HepG2 (cell line): Measurements from ENCODE around the gene RHBDL3. TPM values are rescaled to one million over a fixed set of nuclear protein-coding genes. Genes with fewer than 3 reads are reported as not detected.
A peak's percentile ranks its signal among the peaks of the same experiment; 100 is the strongest.

Source experiments
- ATAC-seq: fragments of 200-7000 bp; cut with Tn5 transposase; 3 replicates; pipeline ENCODE4 v1.9.1; 2020; ENCODE audit warnings: mild to moderate bottlenecking, moderate library complexity
- BruUV-seq: library from RNA; stranded (reverse); fragments of 400-500 nt; replicated peaks from 2 replicates; lab custom pipeline; 2021; lab: Mats Ljungman, UMichigan
- CTCF ChIA-PET: fragments of 300-600 bp; formaldehyde crosslinking; extraction: SDS; loops from one replicate; lab custom pipeline; 2021; ENCODE audit warnings: low total read pairs, inconsistent platforms, low intra/inter-chr PET ratio; lab: Yijun Ruan, JAX
- POLR2A ChIA-PET: fragments of 350-600 bp; sonication (Branson Sonifier 250); formaldehyde crosslinking; loops from one replicate; lab custom pipeline; 2020; ENCODE audit warnings: antibody characterized with exemption, inconsistent platforms; lab: Yijun Ruan, JAX
- DNase-seq: peaks from one replicate; pipeline ENCODE4 v3.0.0-alpha.2; 2015; ENCODE audit warnings: low spot score
- FAIRE-seq: peaks from 3 replicates; lab custom pipeline; 2011; peaks lifted over from hg19 to GRCh38; lab: Jason Lieb, UNC
- H2AFZ ChIP-seq: one replicate; pipeline ENCODE4 v1.6.1; 2011; ENCODE audit warnings: low read length, inconsistent platforms
- H3K27ac ChIP-seq: fragments of 300-600 bp; 3 replicates; pipeline ENCODE4 v1.8.0; 2011; ENCODE audit warnings: mixed run types, mild to moderate bottlenecking, mixed read lengths, low read length, inconsistent platforms; ENCODE audit not compliant: insufficient read depth; ENCODE audit errors: extremely low read length
- H3K27me3 ChIP-seq, 2 experiments: fragments of 200-600 bp in 1 of 2; 2 replicates in 1 of 2; 3 replicates in 1 of 2; pipeline versions ENCODE4 v1.6.0 to v1.8.0; 2011; ENCODE audit warnings: low read length in 2 of 2, mild to moderate bottlenecking in 2 of 2, moderate library complexity in 2 of 2, inconsistent platforms in 1 of 2; ENCODE audit not compliant: insufficient read depth in 2 of 2, control insufficient read depth in 1 of 2
- H3K36me3 ChIP-seq, 2 experiments: fragments of 200-600 bp in 1 of 2; replicated peaks in 1 of 2; 2 replicates in 1 of 2; 3 replicates in 1 of 2; pipeline versions ENCODE4 v1.5.1 to v1.8.0; 2011; ENCODE audit warnings: low read length in 2 of 2, inconsistent platforms in 1 of 2; ENCODE audit not compliant: insufficient read depth in 2 of 2, control insufficient read depth in 1 of 2
- H3K4me1 ChIP-seq: 2 replicates; pipeline ENCODE4 v1.5.1; 2012; ENCODE audit warnings: low read length, inconsistent platforms; ENCODE audit not compliant: insufficient read depth
- H3K4me2 ChIP-seq: 2 replicates; pipeline ENCODE4 v1.6.0; 2011; ENCODE audit warnings: low read depth, low read length, inconsistent platforms
- H3K4me3 ChIP-seq, 3 experiments: fragments of 200-600 bp in 1 of 3; sonication (generic), shearing (Covaris generic) in 1 of 3; replicated peaks in 1 of 3; 2 replicates each; pipeline ENCODE4 v1.5.1; 2011 to 2016; ENCODE audit warnings: low read length in 3 of 3, inconsistent platforms in 2 of 3, low read depth in 2 of 3, mild to moderate bottlenecking in 2 of 3, control low read depth in 1 of 3, mixed read lengths in 1 of 3; ENCODE audit not compliant: insufficient read depth in 1 of 3
- H3K79me2 ChIP-seq: one replicate; pipeline ENCODE4 v1.6.1; 2011; ENCODE audit warnings: low read length, inconsistent platforms; ENCODE audit not compliant: insufficient read depth
- H3K9ac ChIP-seq: 2 replicates; pipeline ENCODE4 v1.6.0; 2011; ENCODE audit warnings: mild to moderate bottlenecking, low read depth, low read length, inconsistent platforms; ENCODE audit not compliant: insufficient read depth
- H3K9me3 ChIP-seq: 2 replicates; pipeline ENCODE4 v1.5.1; 2012; ENCODE audit warnings: mild to moderate bottlenecking, low read length
- H4K20me1 ChIP-seq: 2 replicates; pipeline ENCODE4 v1.6.0; 2011; ENCODE audit warnings: inconsistent platforms, mild to moderate bottlenecking, low read length, moderate library complexity; ENCODE audit not compliant: insufficient read depth
- HNRNPH1 ChIP-seq: fragments of 200-400 bp; formaldehyde crosslinking; optimal IDR thresholded peaks from 2 replicates; pipeline ENCODE3; 2017; ENCODE audit warnings: mild to moderate bottlenecking, low read depth, low read length
- HNRNPL ChIP-seq: fragments of 200-400 bp; formaldehyde crosslinking; IDR thresholded peaks from 2 replicates; pipeline ENCODE4 v1.6.1; 2017; ENCODE audit warnings: mild to moderate bottlenecking, low read depth, low read length
- KDM1A ChIP-seq: IDR thresholded peaks from 2 replicates; pipeline ENCODE4 v1.6.1; 2016; ENCODE audit warnings: missing compliant biosample characterization
- KDM5B ChIP-seq: sonication (generic); formaldehyde crosslinking; IDR thresholded peaks from 2 replicates; pipeline ENCODE4 v1.4.0; 2020; ENCODE audit warnings: missing genetic modification reagents, mild to moderate bottlenecking, borderline replicate concordance
- NFKB2 ChIP-seq: sonication (generic); formaldehyde crosslinking; IDR thresholded peaks from 2 replicates; pipeline ENCODE4 v1.4.0; 2020; ENCODE audit warnings: missing genetic modification reagents, borderline replicate concordance
- ZNF432 ChIP-seq: sonication (generic); formaldehyde crosslinking; IDR thresholded peaks from 2 replicates; pipeline ENCODE4 v1.5.0; 2020; ENCODE audit warnings: missing genetic modification reagents, mild to moderate bottlenecking, borderline replicate concordance
- ZNF768 ChIP-seq: sonication (generic); formaldehyde crosslinking; IDR thresholded peaks from 2 replicates; pipeline ENCODE4 v1.4.0; 2020; ENCODE audit warnings: missing genetic modification reagents
- WGBS: methylation state at CpG from one replicate; pipeline ENCODE4 v1.1.6; 2017; ENCODE audit warnings: low lambda C conversion rate; 5-methylcytosine and 5-hydroxymethylcytosine counted together
- in situ Hi-C: cut with HindIII; loops from 2 replicates; pipeline ENCODE4 v1.10.0; 2017; ENCODE audit warnings: low pct_unique_long_range_greater_than_20kb; ENCODE audit not compliant: extremely low pct_ligation_motif_present
- intact Hi-C: fragments of 100-400 bp; cut with micrococcal nuclease; formaldehyde crosslinking; loops from one replicate; pipeline ENCODE4 v1.10.0; 2022; ENCODE audit not compliant: unreplicated experiment
- polyA plus RNA-seq, 8 experiments: library from polyadenylated mRNA; depleted of rRNA in 3 of 8; stranded (reverse) in 7 of 8; unstranded in 1 of 8; fragments of >200 nt; fragmentation: Illumina TruSeq in 4 of 8; extraction: Trizol in 4 of 8; gene quantifications; 2 replicates each; pipeline versions ENCODE4 v1.2.1 to v1.2.3, GENCODE V29; 2011 to 2016; ENCODE audit warnings: low read depth in 4 of 8, missing spikeins in 1 of 8, mixed read lengths in 1 of 8; ENCODE audit not compliant: insufficient read depth in 1 of 8
- total RNA-seq, 5 experiments: library from RNA; depleted of rRNA; stranded (reverse); fragments of >200 nt; fragmentation: Illumina TruSeq; extraction: Trizol; gene quantifications; 2 replicates each; pipeline ENCODE4 v1.2.3, GENCODE V29; 2016; ENCODE audit warnings: low read depth in 1 of 5
- TF ChIP-seq, protein P1 (sequence below): sonication (generic); formaldehyde crosslinking; IDR thresholded peaks from 2 replicates; pipeline ENCODE4 v1.4.0; 2020; ENCODE audit warnings: mild to moderate bottlenecking, missing genetic modification reagents

The RHBDL3 gene
- total and polyA plus RNA-seq, 2 of the 13 experiments (the other 11 are each of a cell fraction or from before 2014, with no cell fraction given): 0.09 TPM; not detected in 1

- Histone ChIP-seq H3K27ac (no peak overlapping the region), H2AFZ (no peak overlapping the region), H4K20me1 (no peaks in the 10 kb centered on the region), H3K4me3 (peak overlapping the region in 1 of 3 experiments; percentile 39; a peak in 1 of 6 replicates), H3K4me2 (peak overlapping the region; percentile 61; the same call in 1 of the 2 replicates), H3K9ac (no peak overlapping the region), H3K9me3 (no peaks in the 10 kb centered on the region), H3K36me3 (no peaks in the 10 kb centered on the region), H3K27me3 (peaks cover 0 to under 1% of the 10 kb centered on the region in 2 experiments; a peak in 2 of 5 replicates), H3K79me2 (no peaks in the 10 kb centered on the region), H3K4me1 (peaks cover 81% of the 10 kb centered on the region)
- DNase-seq (no peak), ATAC-seq (no peak), FAIRE-seq (no peak)
- WGBS: 75% methylated on average over 5 of the region's 15 CpGs
- in situ Hi-C loops: loop anchor here (5.0 kb wide), 1 partner anchor 64 kb away; no protein-coding TSS in a partner anchor
- POLR2A ChIA-PET: interaction anchor here (2.7 kb wide), 1 partner anchor 21 kb away, joined by 10 read pairs; the partner anchor contains the start of gene C17orf75
- CTCF ChIA-PET: interaction anchor here (2.5 kb wide), 1 partner anchor 68 kb away, joined by 37 read pairs; no protein-coding TSS in a partner anchor
- intact Hi-C loops: no loop called here
- TF ChIP-seq ZNF432: no peak
- 0 out of 2 replicates have a peak, but pooled peaks have one; percentile 41 for TF ChIP-seq ZNF768 (CRISPR knock-in tag)
- TF ChIP-seq HNRNPH1: no peak
- TF ChIP-seq, protein P1, sequence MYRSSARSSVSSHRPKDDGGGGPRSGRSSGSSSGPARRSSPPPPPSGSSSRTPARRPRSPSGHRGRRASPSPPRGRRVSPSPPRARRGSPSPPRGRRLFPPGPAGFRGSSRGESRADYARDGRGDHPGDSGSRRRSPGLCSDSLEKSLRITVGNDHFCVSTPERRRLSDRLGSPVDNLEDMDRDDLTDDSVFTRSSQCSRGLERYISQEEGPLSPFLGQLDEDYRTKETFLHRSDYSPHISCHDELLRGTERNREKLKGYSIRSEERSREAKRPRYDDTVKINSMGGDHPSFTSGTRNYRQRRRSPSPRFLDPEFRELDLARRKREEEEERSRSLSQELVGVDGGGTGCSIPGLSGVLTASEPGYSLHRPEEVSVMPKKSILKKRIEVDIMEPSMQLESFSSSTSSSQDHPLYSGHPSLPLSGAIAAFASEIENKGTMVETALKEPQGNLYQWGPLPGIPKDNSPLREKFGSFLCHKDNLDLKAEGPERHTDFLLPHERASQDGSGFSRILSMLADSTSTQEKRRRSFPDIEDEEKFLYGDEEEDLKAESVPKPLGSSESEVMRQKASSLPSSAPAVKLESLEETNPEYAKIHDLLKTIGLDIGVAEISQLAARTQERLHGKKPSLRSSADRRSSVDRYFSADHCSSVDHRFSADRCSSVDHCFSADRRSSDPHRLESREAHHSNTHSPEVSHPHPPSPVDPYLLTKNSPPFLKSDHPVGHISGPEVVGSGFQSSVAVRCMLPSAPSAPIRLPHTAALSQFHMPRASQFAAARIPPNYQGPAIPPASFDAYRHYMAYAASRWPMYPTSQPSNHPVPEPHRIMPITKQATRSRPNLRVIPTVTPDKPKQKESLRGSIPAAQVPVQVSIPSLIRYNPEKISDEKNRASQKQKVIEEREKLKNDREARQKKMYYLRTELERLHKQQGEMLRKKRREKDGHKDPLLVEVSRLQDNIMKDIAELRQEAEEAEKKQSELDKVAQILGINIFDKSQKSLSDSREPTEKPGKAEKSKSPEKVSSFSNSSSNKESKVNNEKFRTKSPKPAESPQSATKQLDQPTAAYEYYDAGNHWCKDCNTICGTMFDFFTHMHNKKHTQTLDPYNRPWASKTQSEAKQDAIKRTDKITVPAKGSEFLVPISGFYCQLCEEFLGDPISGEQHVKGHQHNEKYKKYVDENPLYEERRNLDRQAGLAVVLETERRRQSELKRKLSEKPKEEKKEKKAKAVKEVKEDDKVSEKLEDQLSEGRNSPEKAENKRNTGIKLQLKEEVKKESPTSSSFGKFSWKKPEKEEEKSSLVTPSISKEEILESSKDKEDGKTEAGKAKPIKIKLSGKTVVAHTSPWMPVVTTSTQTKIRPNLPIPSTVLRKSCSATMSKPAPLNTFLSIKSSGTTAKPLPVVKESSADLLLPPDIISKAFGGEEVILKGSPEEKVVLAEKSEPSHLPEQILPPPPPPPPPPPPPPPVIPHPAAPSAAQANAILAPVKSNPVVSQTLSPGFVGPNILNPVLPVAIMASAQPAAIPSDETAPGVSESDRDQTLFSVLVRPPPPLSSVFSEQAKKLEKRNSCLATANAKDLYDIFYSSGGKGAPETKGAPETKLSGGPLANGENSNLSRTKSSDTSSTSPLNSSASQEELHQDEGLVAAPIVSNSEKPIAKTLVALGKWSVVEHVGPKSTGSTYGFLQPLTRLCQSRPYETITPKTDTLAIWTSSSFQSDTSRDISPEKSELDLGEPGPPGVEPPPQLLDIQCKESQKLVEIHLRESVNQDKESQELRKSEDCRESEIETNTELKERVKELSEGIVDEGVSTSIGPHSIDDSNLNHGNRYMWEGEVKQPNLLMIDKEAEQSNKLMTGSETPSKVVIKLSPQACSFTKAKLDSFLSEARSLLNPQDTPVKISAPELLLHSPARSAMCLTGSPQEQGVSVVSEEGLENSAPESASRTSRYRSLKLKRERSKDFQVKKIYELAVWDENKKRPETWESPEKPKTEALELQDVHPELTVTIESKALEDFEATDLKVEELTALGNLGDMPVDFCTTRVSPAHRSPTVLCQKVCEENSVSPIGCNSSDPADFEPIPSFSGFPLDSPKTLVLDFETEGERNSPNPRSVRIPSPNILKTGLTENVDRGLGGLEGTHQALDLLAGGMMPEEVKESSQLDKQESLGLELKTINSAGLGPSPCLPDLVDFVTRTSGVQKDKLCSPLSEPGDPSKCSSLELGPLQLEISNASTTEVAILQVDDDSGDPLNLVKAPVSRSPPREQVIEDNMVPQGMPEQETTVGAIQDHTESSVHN (CRISPR knock-in tag): no peak
- 0 out of 2 replicates have a peak, but pooled peaks have one; percentile 34 for TF ChIP-seq KDM5B
- TF ChIP-seq NFKB2 (CRISPR knock-in tag): 0 out of 2 replicates have a peak, but pooled peaks have one; percentile 16
- TF ChIP-seq KDM1A (CRISPR knock-in tag): no peak
- TF ChIP-seq HNRNPL: 0 out of 2 replicates have a peak, but pooled peaks have one; percentile 50
- BruUV-seq: no TSS peak
Observed at GRCh38 chr17:32320847-32321246, 55.2 kb downstream of the RHBDL3 start.
